HG02870 (cell line): ENCODE measurements around the gene GID4.

Experiments
- ATAC-seq: cut with Tn5 transposase; IDR thresholded peaks from one replicate; pipeline ENCODE4 v1.9.1; 2021; ENCODE audit warnings: mild to moderate bottlenecking, moderate library complexity; ENCODE audit not compliant: unreplicated experiment

The GID4 gene

DNA sequence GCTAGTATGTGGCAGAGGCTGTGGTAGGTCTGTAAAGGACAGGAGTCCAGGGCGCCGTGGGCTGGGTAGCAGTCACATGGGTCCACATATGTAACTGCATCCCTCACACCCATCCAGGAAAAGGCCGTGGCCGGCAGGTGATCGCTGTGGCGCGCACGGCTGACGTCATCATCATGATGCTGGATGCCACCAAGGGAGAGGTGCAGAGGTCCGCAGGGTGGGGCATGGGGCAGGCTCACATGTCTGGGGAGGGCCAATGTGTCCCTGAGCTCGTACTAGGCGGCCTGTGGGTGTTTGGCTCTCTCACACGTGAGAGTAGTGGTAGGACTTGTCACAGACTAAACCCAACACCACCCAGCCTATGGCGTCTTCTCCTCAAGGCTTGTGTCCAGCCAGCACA lies 60.3 kb downstream of the GID4 start:
- no peak for ATAC-seq

DNA sequence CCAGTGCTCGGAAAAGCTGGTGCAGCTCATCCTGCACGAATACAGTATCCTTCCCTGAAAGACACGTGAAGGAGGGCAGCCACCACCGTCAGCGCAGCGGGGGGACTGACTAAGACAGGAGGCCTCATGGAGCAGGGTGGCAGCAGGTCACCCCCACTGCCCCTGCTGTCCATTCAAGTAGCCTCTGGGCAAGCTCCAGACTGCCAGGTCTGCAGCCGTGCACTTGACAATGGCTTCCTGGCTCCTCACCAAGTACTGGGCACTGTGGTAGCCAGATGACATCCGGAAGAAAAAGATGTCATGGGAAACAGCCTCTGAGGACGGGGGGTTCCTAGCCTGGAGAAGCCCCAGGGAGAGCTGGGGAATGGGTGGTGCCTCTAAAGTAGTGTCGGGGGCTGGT lies 61.4 kb downstream of the GID4 start:
- no peak for ATAC-seq

DNA sequence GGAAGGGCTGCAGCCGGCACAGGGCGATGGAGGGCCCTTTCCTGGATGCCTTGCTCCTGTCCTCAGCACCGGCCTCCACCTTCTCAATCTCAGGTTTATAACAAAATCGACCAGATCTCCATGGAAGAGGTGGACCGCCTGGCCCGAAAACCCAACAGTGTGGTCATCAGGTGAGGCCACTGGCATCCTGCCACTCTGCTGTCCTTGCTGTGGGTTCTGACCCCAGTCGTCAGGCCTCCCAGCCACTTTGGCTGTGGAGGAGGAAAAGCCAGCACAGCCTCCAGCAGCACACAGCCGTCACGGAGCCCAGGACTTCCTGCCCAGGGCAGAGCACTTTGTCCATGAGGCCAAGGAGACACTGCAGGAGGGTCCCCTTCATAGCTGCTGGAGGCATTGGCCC lies 62.6 kb downstream of the GID4 start:
- ATAC-seq, result no peak

DNA sequence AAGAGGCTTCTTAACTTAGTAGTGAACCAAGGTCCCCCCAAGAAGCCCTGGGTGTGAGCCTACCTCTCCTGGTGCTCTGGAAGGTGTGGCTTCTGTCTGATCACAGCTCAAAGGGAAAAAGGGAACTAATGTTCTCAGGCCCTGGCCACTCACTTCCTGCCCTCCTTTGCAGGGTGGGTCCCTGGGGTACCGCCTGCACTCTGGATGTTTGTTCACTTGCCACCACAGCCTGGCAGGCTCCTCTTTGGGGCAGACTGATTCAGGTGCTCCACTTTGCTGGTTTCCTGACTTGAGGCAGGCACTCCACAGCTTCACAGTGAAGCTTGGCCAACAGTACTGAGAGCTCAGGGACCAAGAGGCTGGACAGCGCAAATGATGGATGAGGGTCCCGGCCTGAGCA lies 63.4 kb downstream of the GID4 start:
- ATAC-seq, result no peak

DNA sequence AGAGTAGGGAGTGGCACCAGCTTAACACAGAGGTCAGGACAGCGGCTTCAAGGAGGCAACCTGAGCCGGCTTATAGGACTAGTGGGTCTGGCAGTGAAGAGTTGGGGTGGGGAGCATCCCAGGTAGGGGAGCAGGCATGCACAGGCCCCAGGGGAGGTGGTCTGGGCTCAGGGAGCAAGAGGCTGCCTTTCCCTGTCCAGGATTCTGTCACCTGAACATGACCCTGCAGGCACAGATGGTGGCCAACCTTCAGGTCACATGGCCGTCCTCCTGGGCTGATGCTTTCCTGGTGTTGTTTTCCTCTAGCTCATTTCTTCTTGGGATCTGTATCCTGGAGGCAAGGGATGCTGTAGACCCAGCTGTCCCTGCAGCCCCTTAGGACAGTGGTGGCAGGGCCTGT lies 65.8 kb downstream of the GID4 start:
- no peak for ATAC-seq

DNA sequence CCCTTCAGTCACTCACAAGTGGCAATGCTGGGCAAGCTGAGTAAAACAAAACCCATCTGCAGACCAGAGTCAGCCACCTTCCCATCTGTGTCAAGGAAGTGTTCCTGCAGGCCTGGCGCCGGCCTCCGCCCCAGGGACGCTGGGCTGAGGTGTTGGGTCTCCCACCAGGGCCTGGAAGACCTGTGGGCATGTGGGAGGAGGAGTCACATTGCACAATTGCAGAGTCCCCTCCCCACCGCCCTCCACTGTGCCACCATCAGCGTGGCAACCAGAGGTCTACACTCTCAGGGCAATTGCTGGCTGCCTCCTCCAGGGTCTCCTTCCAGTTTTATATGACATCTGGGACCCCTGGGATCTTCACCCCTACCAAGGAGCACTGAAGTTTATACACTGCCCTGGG lies 66.4 kb downstream of the GID4 start:
- no peak for ATAC-seq

DNA sequence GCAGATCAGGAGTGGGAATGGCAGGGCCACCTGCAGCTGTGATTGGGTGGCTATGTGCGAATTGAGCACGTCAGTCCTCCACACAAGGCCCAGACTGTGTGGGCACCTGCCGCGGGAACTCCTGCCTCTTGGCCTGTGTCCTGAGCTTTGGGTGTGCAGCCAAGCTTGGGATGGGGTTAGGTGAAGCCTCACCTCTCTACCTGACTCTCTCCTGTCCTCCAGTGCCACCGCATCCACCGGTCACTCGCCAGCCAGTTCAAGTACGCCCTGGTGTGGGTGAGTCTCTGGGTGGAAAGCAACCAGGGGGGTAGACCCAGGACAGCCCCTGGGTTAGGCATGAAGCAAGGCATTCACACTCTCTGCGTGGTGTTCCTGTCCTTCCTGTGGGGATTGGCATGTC lies 67.0 kb downstream of the GID4 start:
- no peak for ATAC-seq

DNA sequence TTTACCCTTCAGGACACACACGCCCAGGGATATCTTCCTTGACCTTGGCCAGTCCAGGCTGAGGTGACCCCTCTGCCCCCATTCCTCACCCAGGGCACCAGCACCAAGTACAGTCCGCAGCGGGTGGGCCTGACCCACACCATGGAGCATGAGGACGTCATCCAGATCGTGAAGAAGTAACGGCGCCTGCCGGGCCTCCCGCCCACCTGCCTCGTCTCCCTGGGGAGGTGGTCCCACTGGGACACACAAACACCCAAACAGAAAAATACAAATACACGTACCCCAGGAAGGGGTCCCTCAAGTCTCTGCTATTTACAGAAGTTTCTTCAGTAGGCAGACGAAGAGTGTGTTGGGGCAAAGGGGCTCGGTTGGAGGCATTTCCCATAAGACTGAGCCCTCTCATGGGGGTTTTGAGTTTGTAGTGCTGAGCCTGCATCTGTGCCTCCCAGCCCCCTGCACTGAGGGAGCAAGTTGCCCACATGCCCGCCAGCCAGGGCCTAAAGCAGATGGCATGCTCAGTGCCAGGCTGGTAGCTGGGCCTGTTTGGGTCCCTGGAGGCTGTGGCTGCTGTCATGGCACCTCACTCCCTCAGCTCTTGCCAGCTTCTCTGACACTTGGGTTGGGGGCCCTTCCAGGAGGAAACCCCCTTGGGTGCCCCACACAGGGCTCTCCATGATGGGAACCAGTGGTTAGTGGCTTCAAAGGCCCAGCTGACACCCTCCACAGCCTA lies 68.0 kb downstream of the GID4 start:
- no peak for ATAC-seq

DNA sequence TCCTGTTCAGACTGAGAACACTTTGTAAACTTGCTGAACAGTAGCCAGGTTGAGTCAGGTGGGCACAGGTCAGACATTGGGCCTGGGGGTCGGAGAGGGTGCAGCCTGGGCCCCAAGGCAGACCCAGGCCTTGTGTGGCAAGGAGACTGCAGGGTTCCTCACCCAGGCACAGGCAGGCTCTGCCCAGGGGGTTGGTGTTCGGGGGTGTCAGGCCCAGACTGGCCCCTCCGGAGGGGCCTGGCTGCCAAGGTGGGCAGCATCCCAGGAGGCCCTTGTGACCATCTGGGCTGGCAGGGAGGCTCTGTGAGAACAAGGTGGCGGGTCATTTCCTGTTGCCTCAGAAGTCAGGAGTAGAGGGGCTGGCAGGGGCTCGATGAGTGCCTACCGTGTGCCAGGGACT lies 68.8 kb downstream of the GID4 start:
- ATAC-seq, result no peak

DNA sequence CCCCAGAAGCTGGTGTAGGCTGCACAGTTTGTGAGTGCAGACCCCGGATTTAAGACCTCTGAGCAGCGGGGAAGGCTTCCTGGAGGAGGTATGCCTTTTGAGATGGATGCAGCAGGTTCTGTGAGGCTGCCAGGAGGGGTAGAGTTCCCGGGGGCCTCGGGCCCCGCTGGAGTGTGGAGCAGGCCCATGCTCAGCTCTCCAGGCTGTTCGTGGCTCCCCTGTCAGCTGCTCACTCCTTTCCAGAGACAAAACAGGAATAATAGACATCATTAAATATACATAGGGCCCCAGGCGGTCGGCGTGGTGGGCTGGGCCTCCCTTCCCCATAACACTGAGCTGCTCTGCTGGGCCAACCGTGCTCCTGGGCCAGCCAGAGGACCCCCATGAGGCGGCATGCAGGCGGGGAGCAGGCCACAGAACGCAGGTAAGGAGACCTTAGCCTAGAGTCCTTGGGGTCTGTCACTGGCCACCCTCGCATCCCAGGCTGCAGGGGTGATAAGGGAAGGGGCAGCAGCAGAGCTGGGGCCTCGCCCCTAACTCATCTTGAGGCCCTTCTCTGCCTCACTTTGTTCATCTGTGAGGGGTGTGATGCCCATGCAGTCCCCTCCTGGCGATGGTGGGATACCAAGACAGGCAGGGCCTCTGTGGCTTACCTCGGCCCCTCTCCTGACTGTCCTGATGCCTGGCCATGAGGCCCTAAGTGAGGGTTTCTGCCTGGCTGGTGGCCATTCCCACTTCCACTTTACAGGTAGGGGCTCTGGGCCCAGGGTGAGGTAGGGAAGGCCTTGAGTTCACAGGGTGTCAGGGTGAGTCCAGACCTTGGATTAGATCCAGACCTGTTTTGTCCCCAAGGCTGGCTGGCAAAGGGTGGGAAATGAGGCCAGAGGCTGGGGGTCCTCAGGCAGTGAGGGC lies 69.4 kb downstream of the GID4 start, which contains the start of gene MYO15A:
Gene MYO15A (plus strand): TSS at position 356 of the 912 bp plus-strand sequence. CDS start 10,045 bp downstream, outside the sequence.
- no peak for ATAC-seq

DNA sequence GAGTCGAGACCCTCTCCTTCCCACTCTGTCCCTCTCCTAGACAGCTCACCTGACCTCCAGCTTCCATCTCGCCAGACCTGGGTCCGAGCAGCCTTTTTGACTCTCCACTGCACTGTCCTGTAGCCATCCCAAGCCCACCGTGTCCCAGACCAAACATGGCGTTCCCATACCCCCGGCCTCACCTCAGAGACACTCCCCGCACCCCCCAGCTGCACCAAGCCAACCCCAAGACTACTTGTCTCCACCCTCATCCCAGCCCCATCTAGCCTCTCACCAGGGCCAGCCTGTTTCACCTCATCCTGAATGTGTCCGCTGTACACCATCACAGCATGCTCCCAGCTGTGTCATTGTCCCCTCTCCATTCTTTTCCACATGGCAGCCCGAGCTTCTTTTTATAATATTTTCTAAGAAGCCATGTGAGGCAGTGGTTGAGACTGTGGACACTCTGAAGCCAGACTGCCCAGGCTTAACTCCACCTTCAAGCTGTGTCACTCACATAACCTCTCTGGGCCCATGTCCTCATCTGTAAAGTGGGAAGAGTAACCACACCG lies 70.8 kb downstream of the GID4 start:
- no peak for ATAC-seq

DNA sequence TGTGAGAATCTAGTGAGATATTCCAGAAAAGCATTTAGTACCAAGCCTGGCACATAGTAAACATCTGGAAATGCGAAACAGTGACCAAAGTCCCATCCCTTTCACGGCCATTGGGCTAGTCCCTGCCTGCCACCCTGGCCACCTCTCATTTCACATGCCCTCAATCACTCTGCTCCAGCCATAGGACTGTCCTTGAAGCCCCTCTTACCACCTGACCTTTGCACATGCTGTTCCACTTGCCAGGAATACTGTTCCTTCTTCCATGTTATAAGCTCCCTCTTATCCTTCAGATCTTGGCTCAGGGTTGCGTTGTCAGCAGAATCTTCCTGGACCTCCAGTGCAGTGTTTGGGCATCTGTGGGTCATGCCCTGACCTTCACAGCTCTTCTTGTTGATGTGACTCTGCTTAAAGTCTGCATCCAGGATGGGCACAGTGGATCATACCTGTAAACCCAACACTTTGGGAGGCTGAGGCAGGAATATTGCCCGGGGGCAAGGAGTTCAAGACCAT lies 71.5 kb downstream of the GID4 start:
- no peak for ATAC-seq

DNA sequence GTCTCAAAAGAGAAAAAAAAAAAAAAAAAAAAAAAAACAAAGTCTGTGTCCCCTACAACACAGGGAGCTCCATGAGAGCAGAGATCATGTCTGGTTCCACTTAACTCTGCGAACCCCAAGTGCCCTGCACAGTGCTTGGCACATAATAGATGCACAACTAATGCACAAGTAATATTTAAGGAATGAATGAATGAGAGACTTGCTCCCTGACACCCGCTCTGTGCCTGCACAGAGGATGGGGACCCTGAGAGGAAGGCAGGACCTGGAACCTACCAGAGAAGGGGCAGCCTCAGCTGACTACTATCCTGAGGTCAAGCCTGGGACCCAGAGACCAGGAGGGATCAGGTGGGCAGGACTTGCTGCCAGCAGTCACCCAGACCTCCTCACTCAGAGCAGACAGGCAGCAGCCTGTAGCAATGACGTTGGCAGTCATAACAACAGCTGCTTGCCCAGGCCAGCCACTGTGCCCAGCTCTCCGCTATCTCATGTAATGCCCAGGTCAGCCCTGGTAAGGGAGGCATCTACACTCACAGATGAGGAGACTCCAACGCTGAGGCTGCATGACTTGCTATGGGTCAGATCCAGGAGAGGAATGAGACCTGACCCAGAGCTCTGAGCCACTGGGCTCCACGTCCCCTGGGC lies 72.2 kb downstream of the GID4 start:
- no peak for ATAC-seq

DNA sequence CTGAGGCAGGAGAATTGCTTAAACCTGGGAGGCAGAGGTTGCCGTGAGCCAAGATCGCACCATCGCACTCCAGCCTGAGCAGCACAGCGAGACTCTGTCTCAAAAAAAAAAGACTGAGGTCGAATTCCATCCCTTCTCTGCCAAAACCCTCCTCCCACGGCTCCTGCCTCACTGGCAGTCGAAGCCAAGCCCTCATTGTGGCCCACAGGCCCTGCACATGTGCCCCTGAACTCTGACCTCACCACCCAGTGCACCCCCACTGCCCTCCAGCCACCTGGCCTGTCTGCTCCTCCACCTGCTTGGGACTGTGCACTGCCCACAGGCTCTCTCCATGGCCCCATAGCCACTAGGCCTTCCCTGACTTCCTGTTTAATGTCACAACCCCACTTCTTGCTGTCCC lies 76.3 kb downstream of the GID4 start:
- no peak for ATAC-seq

DNA sequence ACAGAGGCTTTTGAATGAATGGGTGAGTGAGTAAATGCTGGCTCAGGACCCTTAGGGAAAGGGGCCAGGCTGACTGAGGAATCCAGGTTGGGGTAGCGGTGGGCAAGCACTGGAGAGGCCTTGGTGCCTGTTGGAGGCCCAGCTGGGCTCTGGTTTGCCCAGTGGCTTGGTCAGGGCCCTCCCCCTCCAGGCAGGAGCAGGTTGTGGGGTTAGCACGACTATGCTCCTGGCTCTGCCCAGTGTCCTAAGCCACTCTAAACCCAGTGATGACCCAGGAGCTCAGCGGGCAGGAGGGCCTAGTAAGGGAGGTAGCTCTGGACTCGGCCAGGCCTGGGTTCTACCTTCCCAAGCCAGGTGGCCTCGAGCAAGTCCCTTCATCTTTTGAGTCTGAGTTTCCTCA lies 76.9 kb downstream of the GID4 start:
- ATAC-seq, result no peak

DNA sequence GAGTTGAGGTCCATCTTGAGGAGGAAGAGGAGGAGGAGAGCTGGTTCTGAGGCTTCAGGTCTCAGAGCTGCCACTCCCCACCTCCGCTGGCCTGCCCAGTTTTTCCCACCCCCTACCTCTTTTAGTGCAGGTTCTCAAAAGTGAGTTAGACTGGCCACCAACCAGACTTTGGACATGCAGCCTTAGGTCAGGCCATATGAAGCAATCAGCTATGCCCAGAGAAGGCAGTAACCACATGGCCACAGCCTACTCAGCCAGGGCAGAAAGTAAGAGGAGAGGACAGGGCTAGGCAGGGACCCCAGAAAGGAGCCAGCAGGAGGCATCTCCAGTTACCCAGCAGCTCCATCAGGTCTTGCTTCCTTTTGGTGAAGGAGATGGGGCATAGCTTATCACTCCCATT lies 78.3 kb downstream of the GID4 start:
- ATAC-seq, result no peak
